NCI-H345 (cell line): Measurements from ENCODE around the gene APH1B.

Experiments used
- DNase-seq: peaks from one replicate; lab custom pipeline; 2025; lab: John Stamatoyannopoulos, UW

Gene APH1B

DNA sequence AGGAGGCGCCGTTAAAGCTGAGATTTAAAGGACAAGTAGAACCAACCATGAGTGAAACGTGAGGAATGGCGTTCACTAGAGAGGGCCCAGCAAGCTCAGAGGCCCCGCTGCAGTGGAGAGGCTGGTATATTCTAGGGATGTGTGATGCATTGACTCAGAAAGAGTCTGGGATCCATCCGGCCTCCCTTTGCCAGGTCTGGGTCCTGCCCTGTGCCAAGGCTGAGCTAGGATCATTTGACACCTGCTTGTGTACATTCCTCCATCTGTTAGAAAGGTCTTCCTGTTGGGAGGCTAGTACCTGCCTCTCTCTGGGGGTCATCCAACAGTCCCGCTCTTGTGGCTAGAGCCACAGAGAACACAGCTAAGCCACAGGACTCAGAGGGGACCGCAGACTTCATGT is 75.9 kb downstream of the APH1B start:
- DNase-seq: no peak

DNA sequence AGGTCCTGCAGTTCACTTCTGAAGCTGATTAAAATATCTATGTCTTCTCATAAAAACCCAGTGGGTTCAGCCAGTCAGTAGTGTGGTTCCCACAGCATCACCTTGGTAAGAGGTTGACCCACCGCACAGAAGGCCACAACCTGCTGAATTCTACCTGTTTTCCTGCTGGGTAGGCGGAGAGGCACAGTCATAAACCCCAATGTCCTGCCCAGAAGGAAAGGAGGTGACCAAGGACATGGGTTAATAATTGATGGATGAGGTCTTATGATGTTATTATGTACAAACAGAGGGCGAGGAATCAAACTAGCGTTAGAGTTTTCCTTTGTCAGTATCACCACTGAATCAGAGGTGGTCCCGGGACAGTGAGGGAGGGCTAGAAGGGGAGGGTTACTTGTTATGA is 76.5 kb downstream of the APH1B start:
- DNase-seq: no peak

DNA sequence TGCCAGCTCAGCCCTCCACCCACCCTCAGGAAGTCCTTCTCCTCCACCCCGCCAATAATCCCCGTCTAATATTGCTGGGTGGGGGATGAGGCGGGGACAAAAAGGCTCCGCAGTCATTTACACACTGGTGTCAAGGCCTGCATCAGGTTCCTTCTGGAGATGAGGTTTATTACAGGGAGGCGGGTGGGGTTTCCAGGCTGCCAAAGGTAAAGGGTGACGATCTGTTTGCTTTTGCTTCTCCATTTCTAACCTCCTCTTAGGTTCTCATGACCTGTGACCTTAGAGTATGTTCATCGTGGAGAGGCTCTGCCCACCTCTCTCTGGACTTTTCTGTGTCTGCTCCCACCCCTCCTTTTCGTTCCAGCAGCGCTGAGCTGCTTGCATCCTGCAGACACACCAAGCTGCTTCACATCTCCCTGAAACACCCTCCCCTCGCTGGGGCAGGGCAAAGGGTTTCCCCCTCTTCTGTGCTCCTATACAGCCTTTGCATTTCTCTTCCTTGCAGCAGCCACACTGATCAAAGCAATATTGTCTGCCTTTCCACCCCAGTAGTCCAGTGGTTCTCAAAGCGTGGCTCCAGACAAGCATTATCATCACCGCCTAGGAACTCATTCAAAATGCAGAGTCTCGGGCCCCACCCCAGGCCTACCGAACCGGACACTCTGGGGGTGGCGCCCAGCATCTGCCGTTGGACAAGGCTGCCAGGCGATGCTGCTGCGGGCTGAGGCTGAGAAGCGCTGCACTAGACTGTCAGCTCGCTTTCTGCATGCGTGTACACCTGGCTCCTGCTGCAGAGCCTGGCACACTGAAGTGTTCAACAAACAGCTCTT is 77.6 kb downstream of the APH1B start:
- no peak for DNase-seq

DNA sequence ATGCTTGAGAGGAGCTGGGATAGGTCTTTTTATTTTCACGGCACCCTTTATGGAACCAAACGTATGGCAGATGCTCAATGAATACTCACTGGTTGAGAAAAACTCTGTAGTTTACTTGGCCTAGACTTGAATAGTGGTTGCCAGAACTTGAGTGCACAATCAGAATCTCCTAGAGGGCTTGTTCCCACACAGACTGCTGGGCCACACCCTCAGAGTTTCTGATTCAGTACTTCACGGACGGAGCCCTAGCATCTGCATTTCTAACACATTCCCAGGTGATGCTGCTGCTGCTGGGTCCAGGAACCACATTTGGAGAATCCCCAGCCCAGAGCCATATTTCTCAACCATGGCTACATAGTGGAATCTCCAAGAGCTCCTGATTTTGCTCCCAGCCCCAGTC is 79.7 kb downstream of the APH1B start:
- DNase-seq: no peak

DNA sequence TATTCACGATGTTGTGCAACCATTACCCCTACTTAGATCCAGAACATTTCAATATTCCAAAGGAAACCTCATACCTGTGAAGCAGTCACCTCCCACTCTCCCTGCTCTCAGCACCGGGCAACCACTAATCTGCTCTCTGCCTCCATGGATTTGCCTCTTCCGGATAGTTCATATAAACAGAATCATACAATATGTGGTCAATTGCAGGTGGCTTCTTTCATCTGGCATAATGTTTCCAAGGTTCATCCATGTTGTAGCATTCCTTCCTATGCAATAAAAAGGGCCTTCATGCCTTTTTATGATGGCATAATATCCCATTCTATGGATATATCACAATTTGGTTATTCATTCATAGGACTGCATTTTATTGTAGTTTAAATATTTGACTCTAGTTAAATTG is 80.3 kb downstream of the APH1B start:
- DNase-seq: no peak

DNA sequence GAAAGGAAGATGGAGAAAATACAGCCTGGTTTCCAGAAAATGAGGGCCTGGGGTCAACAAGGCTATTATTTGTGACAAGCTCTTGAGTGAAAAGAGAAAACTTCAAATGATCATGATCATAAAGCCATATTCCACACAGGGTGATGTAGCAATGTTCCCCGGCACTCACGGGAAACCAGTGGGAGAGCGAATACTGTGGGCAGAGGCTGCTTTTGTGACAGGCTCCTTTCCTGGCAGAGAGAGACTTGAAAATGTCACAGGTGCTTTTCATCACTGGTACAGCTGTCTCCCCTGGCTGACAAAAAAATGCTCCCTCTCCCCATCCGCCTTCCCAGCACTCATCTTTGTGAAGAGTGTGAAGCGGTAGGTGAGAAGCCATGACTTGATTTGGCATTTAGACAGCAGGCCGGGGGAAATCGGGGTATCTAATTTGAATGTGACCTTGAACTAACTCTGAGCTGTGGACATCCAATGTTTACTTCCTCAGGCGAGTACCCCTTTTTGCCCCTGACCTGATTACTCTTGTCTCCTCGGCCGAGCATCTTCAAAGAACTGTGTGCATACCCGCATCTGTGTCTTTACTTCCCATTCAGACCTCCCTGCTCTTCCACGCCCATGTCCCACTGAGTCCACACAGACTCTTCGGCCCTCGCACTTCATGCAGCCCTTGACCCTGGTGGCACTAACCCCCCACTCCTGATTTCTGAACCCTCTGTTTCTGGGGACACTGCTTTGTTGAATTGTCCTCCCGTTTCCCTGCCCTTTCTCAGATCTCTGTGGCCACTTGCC is 81.0 kb downstream of the APH1B start:
- no peak for DNase-seq
